ENCODE data around the gene MAPKAP1.

MAPKAP1 gene

DNA sequence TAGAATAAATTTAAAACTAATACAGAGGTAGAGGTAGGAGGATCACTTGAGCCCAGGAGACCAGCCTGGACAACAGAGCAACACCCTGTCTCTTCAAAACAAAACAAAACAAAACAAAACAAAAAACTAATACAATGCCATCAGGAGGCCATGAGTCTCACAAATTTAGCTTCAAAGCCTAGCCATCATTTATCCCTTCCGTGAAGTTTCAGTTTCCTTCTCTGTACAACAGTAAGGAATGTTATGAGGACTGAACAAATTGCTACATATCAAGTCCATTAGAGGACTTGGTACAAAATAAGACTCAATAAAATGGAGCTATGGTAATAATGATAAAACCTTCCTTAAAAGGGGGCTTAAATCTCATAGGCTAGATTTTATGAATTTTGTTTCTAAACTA lies 60.8 kb downstream of the MAPKAP1 start:
- DNase-seq (ENCODE audit: low spot score) = no peak
- CTCF ChIA-PET = interaction anchor here (0.6 to 0.7 kb wide), 5 partner anchors 13 to 844 kb away, joined by 3 to 4 read pairs (median 3); no protein-coding TSS in a partner anchor
- TF ChIP-seq, protein P1, sequence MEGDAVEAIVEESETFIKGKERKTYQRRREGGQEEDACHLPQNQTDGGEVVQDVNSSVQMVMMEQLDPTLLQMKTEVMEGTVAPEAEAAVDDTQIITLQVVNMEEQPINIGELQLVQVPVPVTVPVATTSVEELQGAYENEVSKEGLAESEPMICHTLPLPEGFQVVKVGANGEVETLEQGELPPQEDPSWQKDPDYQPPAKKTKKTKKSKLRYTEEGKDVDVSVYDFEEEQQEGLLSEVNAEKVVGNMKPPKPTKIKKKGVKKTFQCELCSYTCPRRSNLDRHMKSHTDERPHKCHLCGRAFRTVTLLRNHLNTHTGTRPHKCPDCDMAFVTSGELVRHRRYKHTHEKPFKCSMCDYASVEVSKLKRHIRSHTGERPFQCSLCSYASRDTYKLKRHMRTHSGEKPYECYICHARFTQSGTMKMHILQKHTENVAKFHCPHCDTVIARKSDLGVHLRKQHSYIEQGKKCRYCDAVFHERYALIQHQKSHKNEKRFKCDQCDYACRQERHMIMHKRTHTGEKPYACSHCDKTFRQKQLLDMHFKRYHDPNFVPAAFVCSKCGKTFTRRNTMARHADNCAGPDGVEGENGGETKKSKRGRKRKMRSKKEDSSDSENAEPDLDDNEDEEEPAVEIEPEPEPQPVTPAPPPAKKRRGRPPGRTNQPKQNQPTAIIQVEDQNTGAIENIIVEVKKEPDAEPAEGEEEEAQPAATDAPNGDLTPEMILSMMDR (conservative IDR thresholded peaks at IDR 0.05; ENCODE audit: low read depth) = no peak

GRCh38 chr9:125644819-125645507 lies 62.0 kb downstream of the MAPKAP1 start:
- no peak for DNase-seq (ENCODE audit: low spot score)
- TF ChIP-seq, protein P1 (conservative IDR thresholded peaks at IDR 0.05; ENCODE audit: low read depth) = no peak
- ChIA-PET CTCF (interaction anchor here (0.6 kb wide), 2 partner anchors 496 to 853 kb away, joined by 3 to 8 read pairs; no protein-coding TSS in a partner anchor), POLR2A (ENCODE audit: low non-redundant PET) (no interaction called here)
- H3K27ac ChIP-seq = no peak overlapping the region

More for the DNA sequence above, 60.8 kb downstream of the MAPKAP1 start:
- POLR2A ChIA-PET (ENCODE audit: low non-redundant PET) = no interaction called here
- no peak overlapping the region for H3K27ac ChIP-seq

DNA sequence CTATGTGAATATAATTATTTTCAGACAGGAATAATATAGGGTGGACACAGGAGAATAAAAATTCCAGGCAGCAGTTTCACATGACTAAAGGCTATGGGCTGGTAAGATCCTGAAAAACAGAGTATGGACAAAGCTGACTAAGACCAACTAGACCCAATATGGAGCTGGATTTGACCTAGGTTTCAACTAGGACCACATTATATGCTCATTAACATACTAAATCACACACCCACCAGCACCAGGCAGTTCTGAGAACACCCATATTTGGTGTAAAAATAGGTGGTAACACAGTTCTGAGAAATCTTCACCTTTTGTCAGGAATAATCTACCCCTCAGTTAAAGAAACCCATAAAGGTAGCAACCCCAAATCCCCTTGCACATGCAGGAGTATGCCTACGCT lies 64.7 kb downstream of the MAPKAP1 start:
- CTCF ChIA-PET = interaction anchor here (0.6 to 1.4 kb wide), 2 partner anchors 9 to 103 kb away, joined by 3 to 5 read pairs; no protein-coding TSS in a partner anchor
- POLR2A ChIA-PET (ENCODE audit: low non-redundant PET) = no interaction called here
- TF ChIP-seq, protein P1 (conservative IDR thresholded peaks at IDR 0.05; ENCODE audit: low read depth) = no peak
- no peak for DNase-seq (ENCODE audit: low spot score)
- no peak overlapping the region for H3K27ac ChIP-seq

- H3K27ac ChIP-seq = no peak overlapping the region
- ChIA-PET POLR2A (ENCODE audit: low non-redundant PET) (no interaction called here), CTCF (no interaction called here)
- TF ChIP-seq, protein P1 (conservative IDR thresholded peaks at IDR 0.05; ENCODE audit: low read depth) = no peak
- DNase-seq (ENCODE audit: low spot score) = no peak
Measured at GRCh38 chr9:125639057-125639456, 68.0 kb downstream of the MAPKAP1 start.

DNA sequence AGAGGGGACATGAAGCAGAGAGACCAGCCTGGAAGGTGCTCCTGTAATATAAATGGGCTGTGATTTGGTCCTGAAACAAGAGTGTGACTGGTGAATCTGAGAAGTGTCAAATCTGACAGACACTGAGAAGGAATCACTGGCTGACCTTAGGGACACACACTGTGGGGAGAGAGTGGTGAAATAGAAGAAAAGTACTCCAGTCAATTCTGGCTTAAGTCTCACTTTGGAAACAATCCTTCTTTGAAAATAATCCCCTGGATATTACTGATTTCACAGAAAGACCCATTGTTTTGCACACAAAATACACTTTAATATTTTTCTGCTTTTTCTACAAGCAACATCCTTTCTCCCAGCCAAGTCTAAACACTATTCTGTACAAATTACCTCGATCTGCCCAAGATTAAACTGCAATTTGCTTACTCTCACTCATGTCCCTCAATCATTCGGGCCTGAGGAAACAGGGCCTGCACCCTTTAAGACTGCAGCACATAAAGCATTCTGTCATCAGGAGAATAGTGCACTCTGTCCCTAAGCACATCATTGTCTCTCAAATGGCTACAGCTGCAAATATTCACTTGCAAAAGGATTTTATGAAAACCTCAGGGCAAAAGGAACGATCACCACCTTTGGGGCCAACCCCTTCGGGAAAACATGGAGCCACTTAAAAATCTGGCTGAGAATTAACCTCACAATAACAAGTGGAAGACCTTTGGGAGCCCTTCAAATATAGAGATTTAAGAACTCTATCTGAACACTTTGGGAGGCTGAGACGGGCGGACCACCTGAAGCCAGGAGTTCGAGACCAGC lies 68.6 kb downstream of the MAPKAP1 start:
- POLR2A ChIA-PET (ENCODE audit: low non-redundant PET) = no interaction called here
- H3K27ac ChIP-seq = no peak overlapping the region
- DNase-seq (ENCODE audit: low spot score) = no peak
- CTCF ChIA-PET = no interaction called here
- TF ChIP-seq, protein P1 (conservative IDR thresholded peaks at IDR 0.05; ENCODE audit: low read depth) = no peak

GRCh38 chr9:125637241-125637640 lies 69.8 kb downstream of the MAPKAP1 start:
- TF ChIP-seq, protein P1 (conservative IDR thresholded peaks at IDR 0.05; ENCODE audit: low read depth) = no peak
- no peak overlapping the region for H3K27ac ChIP-seq
- ChIA-PET POLR2A (ENCODE audit: low non-redundant PET) (no interaction called here), CTCF (interaction anchor here (0.6 kb wide), 1 partner anchor 191 kb away, joined by 3 read pairs; no protein-coding TSS in a partner anchor)
- DNase-seq (ENCODE audit: low spot score) = no peak

Data from RWPE1 (cell line).